Measurements from ENCODE around the gene ELAVL3.
"Not testable (repeated sequence)": the region's sequence is repeated elsewhere in the genome, so short reads cannot be mapped to it uniquely, and the experiment has no call there.

ELAVL3 gene

DNA sequence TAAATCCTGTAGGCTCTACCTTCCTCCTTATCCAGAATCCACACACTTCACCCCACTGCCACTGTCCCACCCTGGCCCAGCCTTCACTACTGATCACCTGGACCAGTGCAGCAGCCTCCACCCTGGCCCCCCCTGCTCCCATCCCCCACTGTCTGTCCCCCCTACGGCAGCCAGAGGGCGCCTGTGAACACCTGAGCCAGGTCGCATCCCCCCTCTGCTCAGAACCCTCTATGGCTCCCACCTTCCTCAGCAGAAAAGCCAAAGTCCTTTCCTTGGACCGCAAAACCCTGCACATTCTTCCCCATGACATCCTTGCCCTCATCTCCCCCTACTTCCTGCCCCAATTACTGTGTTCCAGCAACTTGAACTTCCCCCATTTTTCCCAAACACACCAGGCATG is 20.6 kb downstream of the ELAVL3 start:
- DNase-seq (ENCODE audit: low read depth in 2 of 2, low spot score in 1 of 2), result no peak

DNA sequence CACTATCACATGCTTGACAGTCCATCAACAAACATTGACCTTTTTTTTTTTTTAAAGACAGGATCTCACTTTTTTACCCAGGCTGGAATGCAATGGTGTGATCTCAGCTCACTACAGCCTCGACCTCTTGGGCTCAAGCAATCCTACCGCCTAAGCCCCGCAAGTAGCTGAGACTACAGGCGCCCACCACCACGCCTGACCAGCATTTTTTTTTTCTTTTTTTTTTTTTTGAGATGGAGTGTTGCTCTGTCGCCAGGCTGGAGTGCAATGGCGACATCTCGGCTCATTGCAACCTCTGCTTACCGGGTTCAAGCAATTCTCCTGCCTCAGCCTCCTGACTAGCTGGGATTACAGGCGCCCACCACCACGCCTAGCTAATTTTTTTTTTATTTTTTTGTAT is 21.9 kb downstream of the ELAVL3 start:
- not testable (repeated sequence) for DNase-seq (ENCODE audit: low read depth in 2 of 2, low spot score in 1 of 2)

DNA sequence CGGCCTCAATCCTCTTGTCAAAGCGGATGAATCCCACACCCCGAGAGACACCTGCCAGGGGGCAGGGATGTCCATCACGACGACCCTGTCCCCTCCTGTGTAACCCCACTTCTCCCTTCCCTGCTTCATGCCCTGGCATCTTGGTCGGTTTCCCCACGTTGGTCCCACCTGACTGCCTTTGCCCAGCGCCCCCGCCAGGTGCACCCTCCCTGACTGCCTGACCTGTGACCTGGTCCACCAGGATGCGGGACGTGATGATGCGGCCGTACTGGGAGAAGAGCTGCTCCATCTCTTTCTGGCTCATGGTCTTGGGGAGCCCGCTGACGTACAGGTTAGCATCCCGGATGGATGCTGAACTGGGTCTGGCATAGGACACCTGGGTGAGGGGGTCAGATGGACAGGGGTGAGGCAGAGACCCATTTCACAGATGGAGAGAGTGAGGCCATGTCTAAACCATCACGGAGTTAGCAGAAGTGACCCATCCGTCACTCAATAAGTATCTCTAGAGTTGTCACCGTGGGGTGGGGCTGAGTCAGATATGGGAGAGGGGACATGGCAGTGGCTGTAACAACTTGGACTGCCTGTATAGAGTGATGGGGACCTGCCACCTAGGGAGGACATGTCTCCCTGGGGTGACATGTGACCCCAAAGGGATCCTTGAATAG is 22.5 kb downstream of the ELAVL3 start:
- DNase-seq (ENCODE audit: low read depth in 2 of 2, low spot score in 1 of 2), result no peak

DNA sequence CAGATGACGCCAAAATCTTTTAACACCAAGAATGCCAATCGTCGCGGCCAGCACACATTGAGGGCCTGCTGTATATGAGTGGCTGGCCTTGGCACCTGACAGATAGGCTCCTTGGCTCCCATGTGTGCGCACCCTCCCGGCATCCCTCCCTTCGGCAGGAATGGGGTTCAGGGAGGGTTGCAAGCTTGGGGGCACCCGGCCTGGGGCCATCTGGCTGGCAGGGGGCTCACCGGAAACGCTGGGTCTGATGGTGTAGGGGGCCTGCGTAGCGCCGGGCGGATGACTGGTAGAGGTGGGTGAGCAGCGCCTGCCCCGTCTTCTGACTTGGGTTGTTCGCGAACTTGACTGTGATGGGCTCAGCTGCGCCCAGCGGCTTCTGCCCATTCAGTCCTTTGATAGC is 23.0 kb downstream of the ELAVL3 start:
- DNase-seq (ENCODE audit: low read depth in 2 of 2, low spot score in 1 of 2), result no peak

DNA sequence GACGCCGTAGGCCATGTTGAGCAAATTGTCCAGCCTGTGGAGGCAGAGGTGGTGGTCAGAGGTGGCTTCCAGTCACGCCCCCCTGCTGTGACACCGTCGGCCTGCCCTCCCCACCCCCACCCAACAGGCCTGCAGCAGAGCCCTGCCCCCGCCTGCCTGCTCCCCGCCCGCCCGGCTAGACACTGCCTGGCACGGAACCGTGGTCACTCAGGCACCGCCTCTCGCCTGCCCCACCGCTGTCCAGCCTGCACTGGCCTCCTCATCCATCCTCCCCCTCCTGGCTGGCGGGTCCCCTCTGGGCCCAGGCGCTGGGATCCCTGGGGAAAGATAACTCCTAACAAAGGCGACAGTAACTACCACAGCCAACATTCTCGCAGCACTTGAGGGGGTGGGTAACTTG is 23.7 kb downstream of the ELAVL3 start:
- DNase-seq (ENCODE audit: low read depth in 2 of 2, low spot score in 1 of 2), result no peak

DNA sequence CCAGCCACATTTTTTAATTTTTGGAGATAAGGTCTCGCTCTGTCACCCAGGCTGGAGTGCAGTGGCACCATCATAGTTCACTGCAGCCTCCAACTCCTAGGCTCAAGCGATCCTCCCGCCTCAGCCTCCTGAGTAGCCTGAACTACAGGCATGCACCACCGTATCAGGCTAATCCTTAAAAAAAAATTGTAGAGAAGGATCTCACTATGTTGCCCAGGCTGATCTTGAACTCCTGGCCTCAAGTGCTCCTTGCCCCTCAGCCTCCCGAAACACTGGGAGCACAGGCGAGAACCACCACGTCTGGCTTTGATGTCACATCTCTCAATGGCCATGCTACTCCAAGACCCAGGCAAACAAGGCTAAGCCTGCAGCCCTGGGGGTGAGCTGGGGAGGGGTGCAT is 24.2 kb downstream of the ELAVL3 start:
- DNase-seq (ENCODE audit: low read depth in 2 of 2, low spot score in 1 of 2), result no peak

DNA sequence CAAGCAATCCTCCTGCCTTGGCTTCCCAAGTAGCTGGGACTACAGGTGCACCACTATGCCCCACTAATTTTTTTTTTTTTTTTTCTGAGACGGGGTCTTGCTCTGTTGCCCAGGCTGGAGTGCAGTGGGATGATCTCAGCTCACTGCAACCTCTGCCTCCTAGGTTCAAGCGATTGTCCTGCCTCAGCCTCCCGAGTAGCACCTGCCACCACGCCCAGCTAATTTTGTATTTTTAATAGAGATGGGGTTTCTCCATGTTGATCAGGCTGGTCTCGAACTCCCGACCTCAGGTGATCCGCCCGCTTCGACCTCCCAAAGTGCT is 25.7 kb downstream of the ELAVL3 start:
- not testable (repeated sequence) for DNase-seq (ENCODE audit: low read depth in 2 of 2, low spot score in 1 of 2)

DNA sequence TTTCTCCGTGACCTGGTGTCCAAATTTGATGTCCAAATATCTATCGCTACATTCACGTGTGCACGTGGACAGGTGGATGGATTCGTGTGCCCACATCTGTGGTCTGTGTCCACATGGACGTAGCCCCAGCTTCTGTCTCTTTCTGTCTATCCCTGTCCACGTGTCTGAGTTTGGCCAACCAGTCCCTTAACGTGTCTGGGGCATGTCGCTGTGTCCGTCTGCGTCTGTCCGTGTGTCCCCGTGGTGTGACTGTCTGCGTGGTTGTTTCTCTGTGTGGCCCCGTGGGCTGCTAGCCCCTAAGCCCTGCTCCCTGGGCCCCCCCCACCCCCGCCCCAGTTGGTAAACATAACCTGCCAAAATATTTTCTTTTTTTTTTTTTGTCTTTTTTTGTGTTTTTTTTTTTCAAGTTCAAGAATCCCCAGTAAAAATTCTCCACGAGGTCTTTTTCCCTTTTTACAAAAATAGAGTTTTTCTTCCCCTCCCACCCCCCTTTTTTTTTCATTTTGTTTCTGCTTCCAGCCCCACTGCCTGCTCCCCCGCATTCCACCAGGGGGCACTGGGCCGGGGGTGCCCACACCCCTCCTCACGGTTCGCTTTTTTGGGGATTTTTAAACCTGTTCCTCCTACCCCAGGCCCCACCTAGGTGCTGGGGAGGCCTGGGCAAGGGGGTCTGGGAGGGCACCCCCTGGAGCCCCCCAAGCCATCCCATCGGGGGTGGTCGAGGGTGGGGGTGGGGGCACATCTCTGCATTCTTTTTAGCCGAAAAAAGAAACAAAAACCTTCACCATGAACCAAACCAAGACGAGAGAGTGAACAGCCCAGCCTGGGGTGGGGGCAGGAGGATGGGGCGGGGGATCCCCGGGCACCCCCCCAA is 27.1 kb downstream of the ELAVL3 start:
- no peak for DNase-seq (ENCODE audit: low read depth in 2 of 2, low spot score in 1 of 2)

DNA sequence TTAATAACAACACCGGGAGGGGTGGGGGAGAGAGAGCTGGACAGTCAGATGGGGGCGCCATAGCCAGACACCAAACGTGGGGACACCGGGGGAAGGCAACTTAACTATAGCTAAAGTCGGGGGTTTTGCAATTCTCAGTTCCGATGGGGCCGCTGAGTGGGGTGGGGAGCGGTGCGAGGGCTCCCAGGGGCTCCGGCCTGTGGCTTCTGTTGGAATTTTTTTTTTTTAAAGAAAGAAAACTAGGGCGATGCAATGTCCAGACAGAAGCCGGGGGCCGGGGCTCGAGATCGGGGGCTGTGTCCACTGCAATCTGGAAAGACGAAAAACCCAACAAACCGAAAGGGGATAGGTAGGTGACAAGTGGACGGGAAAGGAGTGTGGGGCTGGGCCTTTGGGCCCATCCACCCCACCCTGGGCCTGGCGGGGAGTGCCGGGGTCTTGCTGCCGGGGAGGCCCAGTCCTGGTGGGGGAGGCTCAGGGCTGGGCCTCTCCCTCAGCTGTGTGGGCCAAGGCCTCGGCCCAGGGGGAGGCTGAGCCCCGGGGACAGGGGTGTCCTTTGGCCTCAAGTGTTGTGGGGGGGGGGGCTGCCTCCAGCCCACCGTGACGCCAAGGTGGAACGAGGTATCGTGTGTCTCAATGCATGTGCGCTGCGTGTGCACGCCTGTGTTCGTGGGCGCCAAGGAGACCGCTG is 28.1 kb downstream of the ELAVL3 start:
- DNase-seq (ENCODE audit: low read depth in 2 of 2, low spot score in 1 of 2), result no peak

DNA sequence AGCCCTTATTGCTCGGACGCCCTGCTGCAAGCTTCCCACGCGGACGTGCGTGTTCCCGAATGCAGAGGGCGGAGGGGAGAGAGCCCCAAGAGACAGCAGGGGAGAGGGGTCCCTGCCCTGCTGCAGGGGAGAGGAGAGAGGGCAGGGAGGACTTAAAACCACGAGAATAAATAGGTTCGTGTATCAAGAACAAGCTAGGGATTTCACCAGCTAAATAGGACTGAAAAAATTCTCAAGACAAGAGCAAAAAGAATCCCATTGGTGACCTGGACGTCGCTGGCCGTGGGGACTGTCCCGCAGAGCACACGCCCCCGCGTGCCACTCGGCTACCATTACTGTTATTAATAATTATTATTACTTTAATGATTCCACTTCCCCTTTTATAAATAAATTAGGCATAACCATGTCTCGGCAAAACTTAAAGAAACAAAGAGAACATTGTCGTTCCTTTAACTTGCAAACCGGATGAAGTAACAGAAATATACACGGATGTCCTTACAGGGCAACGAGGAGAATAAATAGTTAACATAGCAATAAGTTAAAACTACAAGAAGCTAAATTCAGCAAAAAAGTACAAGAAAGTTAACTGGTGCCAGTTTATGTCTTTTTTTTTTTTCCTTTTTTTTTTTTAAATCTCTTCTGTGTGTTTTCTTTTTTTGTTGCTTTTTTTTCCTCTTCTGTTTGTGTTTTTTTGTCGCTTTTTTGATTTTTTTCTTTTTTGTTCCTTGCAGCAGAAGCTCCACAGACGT is 28.8 kb downstream of the ELAVL3 start:
- no peak for DNase-seq (ENCODE audit: low read depth in 2 of 2, low spot score in 1 of 2)

DNA sequence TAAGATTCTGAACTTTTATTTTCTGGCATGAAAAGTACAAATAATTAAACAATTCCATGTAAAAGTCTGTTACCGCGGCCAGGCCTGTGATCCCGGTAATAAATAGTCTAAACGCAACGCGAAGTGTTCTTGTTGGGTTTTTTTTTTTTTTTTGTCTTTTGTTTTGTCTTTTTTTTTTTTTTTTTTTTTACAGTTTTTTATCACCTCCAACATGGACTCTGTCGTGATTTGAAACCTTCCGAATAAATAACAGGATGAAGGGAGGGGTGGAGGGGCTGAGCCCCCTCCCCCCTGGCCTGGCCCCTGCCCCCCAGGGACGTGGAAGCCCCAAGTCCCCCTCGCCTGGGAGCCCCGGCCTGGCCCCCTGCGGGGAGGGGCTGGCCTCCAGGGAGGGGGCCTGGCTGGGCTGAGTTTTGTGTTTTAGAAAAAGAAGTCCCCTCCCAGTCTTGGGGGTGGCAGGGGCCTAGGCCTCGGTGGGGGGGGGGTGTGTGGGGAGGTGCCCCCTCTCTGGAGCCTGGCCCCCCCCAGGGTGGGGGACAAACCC is 29.4 kb downstream of the ELAVL3 start:
- no peak for DNase-seq (ENCODE audit: low read depth in 2 of 2, low spot score in 1 of 2)

DNA sequence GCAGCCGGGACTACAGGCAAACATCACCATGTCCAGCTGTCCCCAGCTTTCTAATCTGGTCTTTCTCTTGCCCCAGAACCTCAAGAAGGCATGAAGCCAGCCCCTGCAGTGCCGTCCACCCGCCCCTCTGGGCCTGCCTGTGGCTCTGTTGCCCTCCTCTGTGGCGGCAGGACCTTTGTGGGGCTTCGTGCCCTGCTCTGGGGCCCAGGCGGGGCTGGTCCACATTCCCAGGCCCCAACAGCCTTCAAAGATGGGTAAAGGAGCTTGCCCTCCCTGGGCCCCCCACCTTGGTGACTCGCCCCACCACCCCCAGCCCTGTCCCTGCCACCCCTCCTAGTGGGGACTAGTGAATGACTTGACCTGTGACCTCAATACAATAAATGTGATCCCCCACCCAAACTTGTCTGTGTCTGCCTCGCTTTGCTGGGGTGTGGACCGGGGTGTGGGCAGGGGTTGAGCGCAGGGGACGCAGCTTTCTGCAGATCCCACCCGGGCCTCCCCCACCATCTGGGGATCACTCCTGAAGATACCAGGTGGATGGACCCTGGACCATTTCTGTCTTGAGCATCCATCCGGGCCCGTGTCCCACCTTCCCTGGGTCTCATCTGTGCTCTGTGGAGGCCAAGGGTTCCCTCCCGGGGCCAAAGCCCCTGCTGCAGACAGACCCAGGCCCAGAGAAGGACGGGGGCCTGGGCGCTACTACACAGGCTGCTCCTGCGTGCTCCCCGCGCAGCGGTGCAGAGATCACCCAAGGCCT is 30.1 kb downstream of the ELAVL3 start:
- DNase-seq (ENCODE audit: low read depth in 2 of 2, low spot score in 1 of 2), result no peak

DNA sequence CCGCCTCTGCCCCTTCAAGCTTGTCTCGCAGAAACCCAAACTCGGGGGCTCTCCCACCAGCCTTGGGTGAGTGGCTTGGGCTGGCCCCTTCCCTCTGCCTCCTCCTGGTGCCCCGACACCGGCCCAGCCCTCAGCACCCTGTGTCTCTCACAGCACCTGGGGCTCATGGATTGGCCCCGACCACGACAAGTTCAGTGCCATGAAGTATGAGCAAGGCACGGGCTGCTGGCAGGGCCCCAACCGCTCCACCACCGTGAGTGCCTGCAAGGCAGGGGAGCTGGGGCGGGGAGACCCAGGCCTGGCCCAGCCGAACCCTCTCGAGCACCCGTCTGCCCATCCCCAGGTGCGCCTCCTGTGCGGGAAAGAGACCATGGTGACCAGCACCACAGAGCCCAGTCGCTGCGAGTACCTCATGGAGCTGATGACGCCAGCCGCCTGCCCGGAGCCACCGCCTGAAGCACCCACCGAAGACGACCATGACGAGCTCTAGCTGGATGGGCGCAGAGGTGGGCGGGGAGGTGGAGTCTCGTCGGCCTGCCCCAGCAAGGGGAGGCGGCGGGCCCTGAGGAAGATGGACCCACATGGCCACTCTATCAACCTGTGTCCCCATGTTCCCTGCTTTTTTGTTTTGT is 31.8 kb downstream of the ELAVL3 start:
- no peak for DNase-seq (ENCODE audit: low read depth in 2 of 2, low spot score in 1 of 2)

DNA sequence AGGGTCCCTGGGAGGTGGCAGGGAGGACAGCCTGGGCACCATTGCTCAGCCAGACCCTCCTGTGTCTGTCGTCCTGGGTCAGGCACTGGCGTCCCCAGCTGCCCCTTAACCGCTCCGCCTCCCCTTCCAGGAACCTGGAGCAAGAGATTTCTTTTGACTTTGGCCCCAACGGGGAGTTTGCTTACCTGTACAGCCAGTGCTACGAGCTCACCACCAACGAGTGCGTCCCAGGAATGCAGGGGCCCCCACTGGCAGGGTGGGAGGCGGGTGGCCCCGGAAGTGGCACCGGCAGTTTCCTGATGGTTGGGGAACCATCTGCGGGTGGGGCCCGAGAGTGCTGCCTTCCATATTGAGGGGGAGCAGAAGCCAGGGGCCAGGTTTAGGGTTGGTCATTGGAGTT is 32.4 kb downstream of the ELAVL3 start:
- DNase-seq (ENCODE audit: low read depth in 2 of 2, low spot score in 1 of 2), result no peak

DNA sequence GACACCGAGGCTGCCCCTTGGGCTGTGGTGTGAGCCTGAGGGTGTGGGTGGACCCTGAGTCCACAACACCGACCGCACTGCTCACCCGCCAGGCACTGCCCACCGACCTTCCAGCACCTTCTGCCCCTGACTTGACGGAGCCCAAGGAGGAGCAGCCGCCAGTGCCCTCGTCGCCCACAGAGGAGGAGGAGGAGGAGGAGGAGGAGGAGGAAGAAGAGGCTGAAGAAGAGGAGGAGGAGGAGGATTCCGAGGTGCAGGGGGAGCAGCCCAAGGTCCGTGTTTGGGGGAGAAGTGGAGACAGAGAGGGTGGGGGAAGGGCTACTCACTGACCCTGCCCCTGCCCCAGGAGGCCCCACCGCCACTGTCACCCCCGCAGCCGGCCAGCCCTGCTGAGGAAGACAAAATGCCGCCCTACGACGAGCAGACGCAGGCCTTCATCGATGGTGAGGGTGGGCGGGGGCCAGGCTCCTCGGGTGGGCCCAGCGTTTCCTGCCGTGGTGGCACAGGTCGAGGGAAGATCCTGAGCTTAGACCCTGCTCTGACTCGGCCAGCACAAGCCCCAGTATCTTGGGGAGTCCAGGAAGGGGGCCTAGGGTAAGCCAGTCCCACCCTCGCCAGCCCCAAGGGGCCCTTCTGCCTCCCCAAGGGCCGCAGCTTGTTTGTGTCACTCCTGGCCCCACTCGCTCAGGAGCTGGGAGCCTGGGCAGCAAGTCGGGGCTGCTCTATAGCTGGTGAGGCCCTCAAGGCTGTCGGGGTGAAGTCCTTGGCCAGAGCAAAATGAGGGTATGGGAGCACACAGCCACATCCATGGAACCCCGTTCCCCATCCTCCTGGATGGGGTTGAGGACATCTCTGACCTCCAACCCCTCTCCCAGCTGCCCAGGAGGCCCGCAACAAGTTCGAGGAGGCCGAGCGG is 33.2 kb downstream of the ELAVL3 start:
- DNase-seq (ENCODE audit: low read depth in 2 of 2, low spot score in 1 of 2), result no peak

DNA sequence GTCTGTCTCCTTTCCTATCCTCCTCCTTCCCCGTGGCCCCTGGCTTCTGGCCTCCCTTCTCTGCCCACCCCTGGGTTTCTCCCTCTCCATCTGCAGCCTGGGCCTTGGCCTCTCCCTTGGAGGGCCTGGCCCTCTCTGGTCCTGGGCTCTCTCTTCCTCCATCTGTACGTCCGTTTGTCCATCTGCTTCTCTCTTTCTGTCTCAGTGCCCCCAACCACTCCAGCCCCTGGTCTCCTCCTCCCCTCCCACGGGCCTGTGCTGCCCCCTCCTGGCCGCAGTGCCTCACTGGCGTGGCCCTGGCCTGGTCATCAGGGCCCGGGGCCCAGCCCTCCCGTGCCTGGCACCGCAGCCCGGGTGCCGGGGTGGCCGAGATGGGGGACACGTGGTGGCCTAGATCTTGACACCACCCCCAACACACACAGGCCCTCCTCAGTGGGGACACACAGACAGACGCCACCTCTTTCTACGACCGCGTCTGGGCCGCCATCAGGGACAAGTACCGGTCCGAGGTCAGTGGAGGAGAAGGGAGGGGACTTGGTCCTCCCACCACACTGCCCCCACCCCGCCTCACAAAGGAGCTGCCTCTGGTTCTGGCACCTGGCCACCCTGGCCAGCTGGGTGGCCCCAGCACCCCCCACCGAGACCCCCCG is 34.1 kb downstream of the ELAVL3 start:
- no peak for DNase-seq (ENCODE audit: low read depth in 2 of 2, low spot score in 1 of 2)

DNA sequence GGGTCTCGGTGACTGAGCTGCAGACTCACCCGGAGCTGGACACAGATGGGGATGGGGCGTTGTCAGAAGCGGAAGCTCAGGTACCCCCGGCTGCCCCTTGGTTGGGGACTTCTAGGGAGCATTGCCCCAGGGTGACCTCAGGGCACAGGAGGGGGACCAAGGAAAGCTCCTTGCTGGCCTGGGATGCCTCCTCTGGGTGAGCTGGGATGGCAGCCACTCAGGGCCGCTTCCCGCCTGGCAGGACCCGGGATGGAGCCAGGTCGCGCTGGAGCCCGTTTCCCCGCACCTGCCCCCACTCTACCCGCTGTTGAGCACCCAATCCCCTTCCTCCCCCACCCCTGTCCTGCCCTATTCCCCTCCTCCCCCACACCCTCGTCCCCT is 34.6 kb downstream of the ELAVL3 start:
- no peak for DNase-seq (ENCODE audit: low read depth in 2 of 2, low spot score in 1 of 2)

DNA sequence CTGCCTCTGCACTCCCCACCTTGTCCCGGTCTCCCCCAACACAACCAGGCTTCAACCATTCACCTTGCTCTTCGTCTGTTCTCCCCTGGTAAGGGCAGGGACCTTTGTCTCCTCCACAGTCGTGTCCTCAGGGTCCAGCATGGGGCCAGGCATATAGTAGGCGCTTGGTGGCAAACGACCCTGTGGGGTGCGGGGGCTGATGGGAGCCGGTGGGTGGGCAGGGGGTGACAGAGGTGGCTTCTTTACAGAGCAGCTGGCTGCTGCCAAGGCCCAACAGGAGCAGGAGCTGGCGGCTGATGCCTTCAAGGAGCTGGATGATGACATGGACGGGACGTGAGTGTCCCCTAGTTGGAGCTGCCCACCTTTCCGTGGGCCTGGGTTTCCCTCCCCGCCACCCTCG is 35.7 kb downstream of the ELAVL3 start:
- DNase-seq (ENCODE audit: low read depth in 2 of 2, low spot score in 1 of 2), result no peak

DNA sequence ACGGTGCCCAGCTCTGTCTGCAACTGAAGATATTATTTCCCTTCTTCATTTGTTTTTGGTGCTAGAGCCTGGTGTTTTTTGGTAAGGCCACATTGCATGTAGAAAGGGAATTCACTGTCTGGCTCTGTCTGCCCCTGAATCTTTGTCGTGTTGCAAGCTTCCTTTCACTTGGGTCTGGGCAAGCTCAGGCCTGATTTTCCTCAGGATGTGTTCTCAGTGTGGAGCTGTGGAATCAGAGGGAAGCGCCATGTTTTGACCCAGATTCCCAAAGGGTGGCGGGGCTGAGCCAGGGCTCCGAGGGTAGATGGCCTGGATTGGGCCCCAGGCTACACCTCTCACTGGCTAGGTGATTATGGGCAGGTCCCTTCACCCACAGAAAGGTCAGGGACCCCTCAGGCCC is 36.8 kb downstream of the ELAVL3 start:
- no peak for DNase-seq (ENCODE audit: low read depth in 2 of 2, low spot score in 1 of 2)

All from stimulated activated CD8-positive, alpha-beta memory T cell treated with anti-CD3 and anti-CD28 coated beads, Interleukin-4, amount 100 ng/mL, for 1 hour (primary cell).